ENCODE results near the gene MAGI1. TPM values are rescaled to one million over a fixed set of nuclear protein-coding genes. Genes with fewer than 3 reads are reported as not detected.

Gene MAGI1
- total RNA-seq, 2 donors from 2014 or later: 38.6 to 45.1 TPM

GRCh38 chr3:66037986-66038369 lies 740 bp downstream of the MAGI1 start:
- H3K4me1 Mint-ChIP-seq: peaks cover 27% of the 10 kb centered on the region
- Histone ChIP-seq H3K27me3 (ENCODE audit: control insufficient read depth, insufficient read depth, low read length, poor library complexity, severe bottlenecking) (no peaks in the 10 kb centered on the region), H3K9ac (ENCODE audit: extremely low read depth, low read length, poor library complexity, severe bottlenecking) (peak overlapping the region; percentile 87), H3K27ac (ENCODE audit: low read depth, low read length) (peak overlapping the region; percentile 88), H3K4me3 (ENCODE audit: low read length) (peak overlapping the region; percentile 94), H3K4me1 (ENCODE audit: control insufficient read depth, insufficient read depth, low read length) (peaks cover 5% of the 10 kb centered on the region), H3K9me3 (ENCODE audit: control insufficient read depth, low read length) (no peaks in the 10 kb centered on the region), H3K36me3 (ENCODE audit: control insufficient read depth, insufficient read depth, low read length) (no peaks in the 10 kb centered on the region)
- H3K27ac Mint-ChIP-seq: peak overlapping the region; percentile 97
- WGBS, 2 experiments (ENCODE audit: insufficient coverage in 1 of 2, insufficient read length in 1 of 2): 0% methylated on average over 31 of the region's 31 CpGs; no CpG with 5 or more reads in 1 of the 2 experiments
- peak overlapping the region; percentile 98 for H3K4me3 Mint-ChIP-seq
- TF ChIP-seq CTCF (conservative IDR thresholded peaks at IDR 0.05): no peak
- peaks cover 3% of the 10 kb centered on the region for H3K36me3 Mint-ChIP-seq (ENCODE audit: low read depth)
- H3K27me3 Mint-ChIP-seq (ENCODE audit: insufficient read depth): peaks cover 14% of the 10 kb centered on the region
- peak; percentile 63 for DNase-seq
- no peaks in the 10 kb centered on the region for H3K9me3 Mint-ChIP-seq

GRCh38 chr3:66037330-66037985 lies 1.3 kb downstream of the MAGI1 start:
- H3K4me1 ChIP-seq (ENCODE audit: control insufficient read depth, insufficient read depth, low read length): peaks cover 5% of the 10 kb centered on the region
- peaks cover 27% of the 10 kb centered on the region for H3K4me1 Mint-ChIP-seq
- H3K36me3 ChIP-seq (ENCODE audit: control insufficient read depth, insufficient read depth, low read length): no peaks in the 10 kb centered on the region
- H3K4me3 Mint-ChIP-seq: peak overlapping the region; percentile 98
- TF ChIP-seq CTCF (conservative IDR thresholded peaks at IDR 0.05): peak; percentile 65
- H3K27ac Mint-ChIP-seq: peak overlapping the region; percentile 97
- peaks cover 3% of the 10 kb centered on the region for H3K36me3 Mint-ChIP-seq (ENCODE audit: low read depth)
- H3K9ac ChIP-seq (ENCODE audit: extremely low read depth, low read length, poor library complexity, severe bottlenecking): peak overlapping the region; percentile 87
- no peaks in the 10 kb centered on the region for H3K9me3 Mint-ChIP-seq
- no peaks in the 10 kb centered on the region for H3K27me3 ChIP-seq (ENCODE audit: control insufficient read depth, insufficient read depth, low read length, poor library complexity, severe bottlenecking)
- H3K27me3 Mint-ChIP-seq (ENCODE audit: insufficient read depth): peaks cover 14% of the 10 kb centered on the region
- peak overlapping the region; percentile 94 for H3K4me3 ChIP-seq (ENCODE audit: low read length)
- 0 to 3% methylated on average over 11 to 32 of the region's 33 CpGs for WGBS, 2 experiments (ENCODE audit: insufficient coverage in 1 of 2, insufficient read length in 1 of 2)
- no peaks in the 10 kb centered on the region for H3K9me3 ChIP-seq (ENCODE audit: control insufficient read depth, low read length)
- no peak overlapping the region for H3K27ac ChIP-seq (ENCODE audit: low read depth, low read length)
- DNase-seq: peak; percentile 88

DNA sequence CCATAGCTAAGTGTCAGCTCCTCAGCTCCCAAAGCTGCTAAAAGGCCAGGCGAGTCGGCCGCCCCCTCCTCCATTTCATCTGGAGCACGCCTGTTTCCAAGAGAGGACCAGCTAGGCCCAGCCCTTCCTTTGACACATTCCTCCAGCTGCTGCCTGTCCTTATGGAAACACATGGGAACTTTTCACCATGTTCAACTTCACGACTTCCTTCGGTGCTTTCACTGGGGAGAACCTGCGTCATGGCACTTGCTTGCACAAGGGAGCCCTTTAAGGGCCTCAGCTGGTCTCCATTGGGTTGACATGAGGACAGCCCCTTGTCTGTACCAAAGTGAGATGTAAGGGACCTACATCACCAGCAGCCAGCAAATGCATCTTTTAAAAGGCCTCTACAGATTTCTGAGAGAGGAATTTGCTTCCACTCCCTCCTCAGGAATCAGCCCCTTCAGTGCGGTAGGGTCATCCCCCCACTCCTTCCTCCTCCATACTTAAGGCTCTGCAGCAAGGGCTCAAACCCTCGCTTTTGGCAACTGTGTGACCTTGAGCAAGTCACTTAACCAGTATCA lies 2.1 kb downstream of the MAGI1 start:
- H3K36me3 Mint-ChIP-seq (ENCODE audit: low read depth): peaks cover 3% of the 10 kb centered on the region
- Histone ChIP-seq H3K4me3 (ENCODE audit: low read length) (peak overlapping the region; percentile 94), H3K27ac (ENCODE audit: low read depth, low read length) (no peak overlapping the region), H3K9ac (ENCODE audit: extremely low read depth, low read length, poor library complexity, severe bottlenecking) (peak overlapping the region; percentile 87), H3K4me1 (ENCODE audit: control insufficient read depth, insufficient read depth, low read length) (peaks cover 5% of the 10 kb centered on the region), H3K9me3 (ENCODE audit: control insufficient read depth, low read length) (no peaks in the 10 kb centered on the region), H3K36me3 (ENCODE audit: control insufficient read depth, insufficient read depth, low read length) (no peaks in the 10 kb centered on the region), H3K27me3 (ENCODE audit: control insufficient read depth, insufficient read depth, low read length, poor library complexity, severe bottlenecking) (no peaks in the 10 kb centered on the region)
- no peak for TF ChIP-seq CTCF (conservative IDR thresholded peaks at IDR 0.05)
- WGBS, 2 experiments (ENCODE audit: insufficient coverage in 1 of 2, insufficient read length in 1 of 2): 13 to 22% methylated on average over 7 to 9 of the region's 9 CpGs
- peak; percentile 84 for DNase-seq
- H3K27me3 Mint-ChIP-seq (ENCODE audit: insufficient read depth): peaks cover 10% of the 10 kb centered on the region
- H3K4me3 Mint-ChIP-seq: peak overlapping the region; percentile 98
- H3K9me3 Mint-ChIP-seq: no peaks in the 10 kb centered on the region
- H3K27ac Mint-ChIP-seq: peak overlapping the region; percentile 97
- H3K4me1 Mint-ChIP-seq: peaks cover 27% of the 10 kb centered on the region
